Astrocyte (in vitro differentiated cells and primary cell): ENCODE data around the gene CTSL. TPM values are rescaled to one million over a fixed set of nuclear protein-coding genes. Genes with fewer than 3 reads are reported as not detected.

ENCODE experiments used
- DNase-seq: peaks from one replicate; pipeline ENCODE4 v3.0.0-alpha.2; 2010; ENCODE audit warnings: low read depth
- FAIRE-seq: peaks from 2 replicates; lab custom pipeline; 2011; peaks lifted over from hg19 to GRCh38; lab: Jason Lieb, UNC
- H2AFZ ChIP-seq: 2 replicates; pipeline ENCODE4 v1.6.0; 2012; ENCODE audit warnings: low read depth, low read length, inconsistent platforms
- H3K27ac ChIP-seq: 2 replicates; pipeline ENCODE4 v1.5.1; 2011; ENCODE audit warnings: low read depth, low read length, inconsistent platforms
- H3K27me3 ChIP-seq: 2 replicates; pipeline ENCODE4 v1.6.0; 2011; ENCODE audit warnings: low read length, inconsistent platforms; ENCODE audit not compliant: insufficient read depth
- H3K36me3 ChIP-seq: 2 replicates; pipeline ENCODE4 v1.5.1; 2011; ENCODE audit warnings: low read length, inconsistent platforms; ENCODE audit not compliant: insufficient read depth
- H3K4me1 ChIP-seq: 2 replicates; pipeline ENCODE4 v1.5.1; 2011; ENCODE audit warnings: low read length, inconsistent platforms; ENCODE audit not compliant: insufficient read depth
- H3K4me2 ChIP-seq: 2 replicates; pipeline ENCODE4 v1.6.0; 2012; ENCODE audit warnings: low read length, inconsistent platforms
- H3K4me3 ChIP-seq: 2 replicates; pipeline ENCODE4 v1.5.1; 2011; ENCODE audit warnings: low read depth, mild to moderate bottlenecking, low read length, inconsistent platforms; ENCODE audit not compliant: insufficient read depth
- H3K79me2 ChIP-seq: 2 replicates; pipeline ENCODE4 v1.6.0; 2012; ENCODE audit warnings: mild to moderate bottlenecking, low read length, inconsistent platforms; ENCODE audit not compliant: insufficient read depth
- H3K9ac ChIP-seq: 2 replicates; pipeline ENCODE4 v1.6.0; 2012; ENCODE audit warnings: mild to moderate bottlenecking, low read length, inconsistent platforms
- H3K9me3 ChIP-seq: 2 replicates; pipeline ENCODE4 v1.5.1; 2012; ENCODE audit warnings: low read depth, mild to moderate bottlenecking, low read length, inconsistent platforms; ENCODE audit not compliant: insufficient read depth
- H4K20me1 ChIP-seq: 2 replicates; pipeline ENCODE4 v1.6.0; 2012; ENCODE audit warnings: low read length, inconsistent platforms; ENCODE audit not compliant: insufficient read depth
- H3K27ac Mint-ChIP-seq: one replicate; pipeline ENCODE4 v1.8.0; 2021; ENCODE audit warnings: mild to moderate bottlenecking, mixed read lengths; ENCODE audit not compliant: unreplicated experiment
- H3K27me3 Mint-ChIP-seq: one replicate; pipeline ENCODE4 v1.8.0; 2021; ENCODE audit warnings: low read depth, mixed read lengths; ENCODE audit not compliant: unreplicated experiment
- H3K36me3 Mint-ChIP-seq: one replicate; pipeline ENCODE4 v1.8.0; 2021; ENCODE audit warnings: low read depth, mixed read lengths; ENCODE audit not compliant: unreplicated experiment
- H3K4me1 Mint-ChIP-seq: one replicate; pipeline ENCODE4 v1.8.0; 2021; ENCODE audit warnings: low read depth, mixed read lengths; ENCODE audit not compliant: unreplicated experiment
- H3K4me3 Mint-ChIP-seq: one replicate; pipeline ENCODE4 v1.8.0; 2021; ENCODE audit warnings: mild to moderate bottlenecking, moderate library complexity, mixed read lengths; ENCODE audit not compliant: unreplicated experiment
- H3K9me3 Mint-ChIP-seq: one replicate; pipeline ENCODE4 v1.8.0; 2021; ENCODE audit warnings: mild to moderate bottlenecking, mixed read lengths; ENCODE audit not compliant: unreplicated experiment
- CTCF ChIP-seq: IDR thresholded peaks from 2 replicates; pipeline ENCODE4 v1.5.1; 2011; ENCODE audit warnings: low read depth, mild to moderate bottlenecking, inconsistent platforms, low read length, moderate library complexity; ENCODE audit not compliant: insufficient read depth
- EZH2 ChIP-seq: IDR thresholded peaks from 2 replicates; pipeline ENCODE4 v1.6.1; 2012; ENCODE audit warnings: mild to moderate bottlenecking, low read length, inconsistent platforms; ENCODE audit not compliant: insufficient read depth
- total RNA-seq: library from RNA; stranded (reverse); gene quantifications from 2 replicates; pipeline ENCODE4 v1.2.1, GENCODE V29; 2021

CTSL gene
- total RNA-seq, 1 donor from 2014 or later, result 94.9 TPM

- Histone ChIP-seq H3K4me3 (no peak overlapping the region), H3K9ac (no peak overlapping the region), H3K27ac (no peak overlapping the region), H3K4me1 (no peaks in the 10 kb centered on the region), H3K79me2 (no peaks in the 10 kb centered on the region), H3K27me3 (no peaks in the 10 kb centered on the region), H4K20me1 (no peaks in the 10 kb centered on the region), H3K9me3 (no peaks in the 10 kb centered on the region), H3K4me2 (no peak overlapping the region), H2AFZ (no peak overlapping the region), H3K36me3 (no peaks in the 10 kb centered on the region)
- TF ChIP-seq EZH2 (no peak), CTCF (no peak)
- H3K4me3 Mint-ChIP-seq, result no peak overlapping the region
- H3K4me1 Mint-ChIP-seq, result no peaks in the 10 kb centered on the region
- no peak overlapping the region for H3K27ac Mint-ChIP-seq
- no peak for FAIRE-seq
- no peak for DNase-seq
- H3K27me3 Mint-ChIP-seq, result peaks cover 3% of the 10 kb centered on the region
- peaks cover 8% of the 10 kb centered on the region for H3K9me3 Mint-ChIP-seq
- no peaks in the 10 kb centered on the region for H3K36me3 Mint-ChIP-seq
Measured at GRCh38 chr9:87740209-87740608, 14.3 kb downstream of the CTSL start.

- no peak overlapping the region for H3K4me2 ChIP-seq
- no peaks in the 10 kb centered on the region for H3K4me1 Mint-ChIP-seq
Measured at GRCh38 chr9:87741326-87741725, 15.4 kb downstream of the CTSL start.

More at GRCh38 chr9:87741326-87741725, 15.4 kb downstream of the CTSL start:
- H3K4me1 ChIP-seq, result no peaks in the 10 kb centered on the region
- H3K9me3 ChIP-seq, result no peaks in the 10 kb centered on the region
- no peaks in the 10 kb centered on the region for H3K36me3 ChIP-seq
- H3K27me3 ChIP-seq, result no peaks in the 10 kb centered on the region
- DNase-seq (no peak), FAIRE-seq (no peak)
- H3K4me3 Mint-ChIP-seq, result no peak overlapping the region
- H4K20me1 ChIP-seq, result no peaks in the 10 kb centered on the region
- H3K27ac Mint-ChIP-seq, result no peak overlapping the region
- peaks cover 8% of the 10 kb centered on the region for H3K9me3 Mint-ChIP-seq
- H3K36me3 Mint-ChIP-seq, result no peaks in the 10 kb centered on the region
- no peak overlapping the region for H3K9ac ChIP-seq
- H3K79me2 ChIP-seq, result no peaks in the 10 kb centered on the region
- H3K27me3 Mint-ChIP-seq, result peaks cover 3% of the 10 kb centered on the region
- no peak overlapping the region for H3K4me3 ChIP-seq
- H2AFZ ChIP-seq, result no peak overlapping the region
- no peak overlapping the region for H3K27ac ChIP-seq
- TF ChIP-seq CTCF, result no peak
- TF ChIP-seq EZH2, result no peak
